ENCODE data around the gene NME7.

The NME7 gene

GRCh38 chr1:169111472-169111871 lies 256.1 kb downstream of the NME7 start:
- Histone ChIP-seq H3K36me3 (replicated peaks) (peaks cover 46% of the 10 kb centered on the region), H3K27me3 (ENCODE audit: low read depth) (no peaks in the 10 kb centered on the region), H3K4me3 (no peak overlapping the region), H3K9me3 (no peaks in the 10 kb centered on the region), H3K4me1 (peaks cover 25% of the 10 kb centered on the region)
- DNase-seq (ENCODE audit: low spot score in 2 of 2) = no peak
- in situ Hi-C loops (cut with MboI; ENCODE audit: low sequenced_read_pairs) = loop anchor here (25.0 kb wide), 3 partner anchors 99 to 499 kb away; partner anchors contain the start of genes BLZF1 and NME7

GRCh38 chr1:169110689-169111447 lies 256.7 kb downstream of the NME7 start:
- Histone ChIP-seq H3K36me3 (replicated peaks) (peaks cover 40% of the 10 kb centered on the region), H3K9me3 (no peaks in the 10 kb centered on the region), H3K4me3 (no peak overlapping the region), H3K27me3 (ENCODE audit: low read depth) (no peaks in the 10 kb centered on the region), H3K4me1 (peaks cover 25% of the 10 kb centered on the region)
- DNase-seq (ENCODE audit: low spot score in 2 of 2) = no peak
- in situ Hi-C loops (cut with MboI; ENCODE audit: low sequenced_read_pairs) = loop anchor here (25.0 kb wide), 3 partner anchors 99 to 499 kb away; partner anchors contain the start of genes BLZF1 and NME7

GRCh38 chr1:169110236-169110635 lies 257.4 kb downstream of the NME7 start:
- DNase-seq (ENCODE audit: low spot score in 2 of 2) = no peak
- Histone ChIP-seq H3K36me3 (replicated peaks) (peaks cover 37% of the 10 kb centered on the region), H3K4me1 (peaks cover 28% of the 10 kb centered on the region), H3K27me3 (ENCODE audit: low read depth) (no peaks in the 10 kb centered on the region), H3K9me3 (no peaks in the 10 kb centered on the region), H3K4me3 (no peak overlapping the region)
- in situ Hi-C loops (cut with MboI; ENCODE audit: low sequenced_read_pairs) = loop anchor here (25.0 kb wide), 3 partner anchors 98 to 498 kb away; partner anchors contain the start of genes BLZF1 and NME7

GRCh38 chr1:169109561-169110134 lies 257.9 kb downstream of the NME7 start:
- in situ Hi-C loops (cut with MboI; ENCODE audit: low sequenced_read_pairs) = loop anchor here (10.0 to 25.0 kb wide), 4 partner anchors 97 to 497 kb away; partner anchors contain the start of genes BLZF1, NME7 and SLC19A2
- Histone ChIP-seq H3K4me1 (peaks cover 30% of the 10 kb centered on the region), H3K9me3 (no peaks in the 10 kb centered on the region), H3K4me3 (peak overlapping the region; percentile 91; the same call in 1 of the 2 replicates), H3K36me3 (replicated peaks) (peaks cover 36% of the 10 kb centered on the region), H3K27me3 (ENCODE audit: low read depth) (no peaks in the 10 kb centered on the region)
- DNase-seq (ENCODE audit: low spot score in 2 of 2) = peak; percentile 65 to 69

- in situ Hi-C loops (cut with MboI; ENCODE audit: low sequenced_read_pairs) = loop anchor here (10.0 to 25.0 kb wide), 4 partner anchors 97 to 497 kb away; partner anchors contain the start of genes BLZF1, NME7 and SLC19A2
- Histone ChIP-seq H3K4me1 (peaks cover 30% of the 10 kb centered on the region), H3K4me3 (peak overlapping the region; percentile 91), H3K9me3 (no peaks in the 10 kb centered on the region), H3K36me3 (replicated peaks) (peaks cover 30% of the 10 kb centered on the region), H3K27me3 (ENCODE audit: low read depth) (no peaks in the 10 kb centered on the region)
- peak; percentile 18 to 51 for DNase-seq (ENCODE audit: low spot score in 2 of 2)
Measured at GRCh38 chr1:169108863-169109560, 258.6 kb downstream of the NME7 start.

- Histone ChIP-seq H3K4me3 (peak overlapping the region; percentile 91), H3K4me1 (peaks cover 37% of the 10 kb centered on the region), H3K27me3 (ENCODE audit: low read depth) (no peaks in the 10 kb centered on the region), H3K36me3 (replicated peaks) (peaks cover 22% of the 10 kb centered on the region), H3K9me3 (no peaks in the 10 kb centered on the region)
- no peak for DNase-seq (ENCODE audit: low spot score in 2 of 2)
- in situ Hi-C loops (cut with MboI; ENCODE audit: low sequenced_read_pairs) = loop anchor here (10.0 to 25.0 kb wide), 4 partner anchors 96 to 496 kb away; partner anchors contain the start of genes BLZF1, NME7 and SLC19A2
Measured at GRCh38 chr1:169108223-169108622, 259.4 kb downstream of the NME7 start.

GRCh38 chr1:169107603-169108208 lies 259.9 kb downstream of the NME7 start:
- Histone ChIP-seq H3K4me3 (peak overlapping the region; percentile 91), H3K27me3 (ENCODE audit: low read depth) (no peaks in the 10 kb centered on the region), H3K36me3 (replicated peaks) (peaks cover 19% of the 10 kb centered on the region), H3K4me1 (peaks cover 37% of the 10 kb centered on the region), H3K9me3 (no peaks in the 10 kb centered on the region)
- in situ Hi-C loops (cut with MboI; ENCODE audit: low sequenced_read_pairs) = loop anchor here (10.0 to 25.0 kb wide), 4 partner anchors 95 to 495 kb away; partner anchors contain the start of genes BLZF1, NME7 and SLC19A2
- no peak for DNase-seq (ENCODE audit: low spot score in 2 of 2)

GRCh38 chr1:169106921-169107602 lies 260.5 kb downstream of the NME7 start:
- Histone ChIP-seq H3K36me3 (replicated peaks) (peaks cover 12% of the 10 kb centered on the region), H3K27me3 (ENCODE audit: low read depth) (no peaks in the 10 kb centered on the region), H3K9me3 (no peaks in the 10 kb centered on the region), H3K4me1 (peaks cover 37% of the 10 kb centered on the region), H3K4me3 (peak overlapping the region; percentile 91)
- peak; percentile 21 to 43 for DNase-seq (ENCODE audit: low spot score in 2 of 2)
- in situ Hi-C loops (cut with MboI; ENCODE audit: low sequenced_read_pairs) = loop anchor here (10.0 to 25.0 kb wide), 4 partner anchors 95 to 495 kb away; partner anchors contain the start of genes BLZF1, NME7 and SLC19A2

- peaks cover 37% of the 10 kb centered on the region for H3K4me1 ChIP-seq
- peak within 1 kb of the TSS; percentile 91 for H3K4me3 ChIP-seq
- H3K36me3 ChIP-seq (replicated peaks) = peaks cover 5% of the 10 kb centered on the region
- in situ Hi-C loops (cut with MboI; ENCODE audit: low sequenced_read_pairs) = loop anchor here (10.0 to 25.0 kb wide), 4 partner anchors 94 to 494 kb away; partner anchors contain the start of genes BLZF1, NME7 and SLC19A2
- H3K27me3 ChIP-seq (ENCODE audit: low read depth) = no peaks in the 10 kb centered on the region
- no peaks in the 10 kb centered on the region for H3K9me3 ChIP-seq
- DNase-seq (ENCODE audit: low spot score in 2 of 2) = peak; percentile 86 to 93
Measured at GRCh38 chr1:169106095-169106920, 261.3 kb downstream of the NME7 start, which contains the start of gene ATP1B1. TSS of gene ATP1B1 (plus strand) at chr1:169106690. CDS start at chr1:169106830, 140 bp downstream.

GRCh38 chr1:169105434-169106094 lies 262.0 kb downstream of the NME7 start:
- H3K27me3 ChIP-seq (ENCODE audit: low read depth) = no peaks in the 10 kb centered on the region
- no peaks in the 10 kb centered on the region; the same call in none of the 2 replicates for H3K36me3 ChIP-seq (replicated peaks)
- H3K4me1 ChIP-seq = peaks cover 35% of the 10 kb centered on the region
- H3K4me3 ChIP-seq = peak overlapping the region; percentile 91
- in situ Hi-C loops (cut with MboI; ENCODE audit: low sequenced_read_pairs) = loop anchor here (10.0 to 25.0 kb wide), 4 partner anchors 93 to 493 kb away; partner anchors contain the start of genes BLZF1, NME7 and SLC19A2
- DNase-seq (ENCODE audit: low spot score in 2 of 2) = peak; percentile 50 to 87
- H3K9me3 ChIP-seq = no peaks in the 10 kb centered on the region

GRCh38 chr1:169105087-169105433 lies 262.5 kb downstream of the NME7 start:
- H3K27me3 ChIP-seq (ENCODE audit: low read depth) = no peaks in the 10 kb centered on the region
- H3K9me3 ChIP-seq = no peaks in the 10 kb centered on the region
- DNase-seq (ENCODE audit: low spot score in 2 of 2) = no peak
- H3K4me3 ChIP-seq = peak overlapping the region; percentile 91
- in situ Hi-C loops (cut with MboI; ENCODE audit: low sequenced_read_pairs) = loop anchor here (10.0 to 25.0 kb wide), 4 partner anchors 93 to 493 kb away; partner anchors contain the start of genes BLZF1, NME7 and SLC19A2
- no peaks in the 10 kb centered on the region; the same call in 1 of the 2 replicates for H3K36me3 ChIP-seq (replicated peaks)
- peaks cover 32% of the 10 kb centered on the region for H3K4me1 ChIP-seq
